ENCODE results near the gene RAPGEF4. TPM values are rescaled to one million over a fixed set of nuclear protein-coding genes. Genes with fewer than 3 reads are reported as not detected.
A peak's percentile ranks its signal among the peaks of the same experiment; 100 is the strongest.

RAPGEF4 gene
- total and polyA plus RNA-seq, 4 donors = 0.46 to 22.8 (median 3.9) TPM

DNA sequence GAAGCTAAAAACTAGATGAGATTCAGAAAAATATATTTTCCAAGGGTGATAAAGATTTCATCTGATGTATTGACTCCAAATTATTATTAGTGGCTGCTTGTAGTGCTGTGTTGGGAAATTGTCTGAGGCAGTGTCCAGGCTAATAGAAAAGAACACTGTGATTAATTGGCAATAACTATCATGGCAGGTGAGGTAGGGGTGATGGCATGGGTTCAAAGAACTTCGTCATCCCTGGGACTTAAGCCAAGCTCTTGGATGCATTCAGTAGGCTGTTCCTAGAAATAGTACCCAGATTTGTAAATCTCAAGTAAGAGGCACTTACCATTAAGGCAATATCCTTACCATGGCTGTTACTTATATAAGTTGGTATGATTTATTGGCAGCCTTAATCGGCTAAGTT, 13.2 kb upstream of the RAPGEF4 start:
- Histone ChIP-seq H3K27ac (ENCODE audit: low read depth in 1 of 2, low read length in 2 of 2) (no peak overlapping the region), H3K4me3 (ENCODE audit: low read length in 2 of 2) (no peak overlapping the region), H3K9me3 (ENCODE audit: control insufficient read depth, low read length) (peaks cover 1% of the 10 kb centered on the region), H3K36me3 (ENCODE audit: control insufficient read depth in 1 of 2, insufficient read depth in 2 of 2, low read length in 1 of 2) (no peaks in the 10 kb centered on the region), H3K4me1 (ENCODE audit: control insufficient read depth in 1 of 2, insufficient read depth in 2 of 2, low read length in 2 of 2) (no peaks in the 10 kb centered on the region), H3K27me3 (ENCODE audit: control insufficient read depth in 1 of 2, insufficient read depth in 2 of 2, low read length in 1 of 2) (no peaks in the 10 kb centered on the region)
- 39 to 44% methylated on average over 2 of the region's 2 CpGs for WGBS, 2 donors
- intact Hi-C loops (cut with DNase I) = no loop called here
- no peak for DNase-seq
- ATAC-seq (ENCODE audit: low FRiP score) = no peak

DNA sequence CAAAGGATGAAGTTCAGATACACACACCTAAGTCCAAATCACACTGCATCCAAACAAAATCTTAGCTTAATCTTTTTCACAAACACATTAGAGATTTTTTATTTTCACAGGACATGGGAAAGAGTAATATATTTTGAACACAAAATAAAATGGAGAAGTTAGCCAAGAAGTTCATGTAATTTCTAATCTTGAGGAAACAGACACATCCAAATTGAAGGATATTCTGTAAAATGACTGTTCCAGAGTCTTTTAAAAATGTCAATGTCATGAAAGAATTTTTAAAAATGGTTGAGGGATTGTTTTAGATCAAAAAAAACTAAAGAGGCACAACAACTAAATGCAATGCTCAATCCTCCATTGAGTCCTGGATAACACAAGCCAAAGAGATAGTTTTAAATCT, 12.4 kb upstream of the RAPGEF4 start:
- ATAC-seq (ENCODE audit: low FRiP score) = no peak
- Histone ChIP-seq H3K9me3 (ENCODE audit: control insufficient read depth, low read length) (peaks cover 1% of the 10 kb centered on the region), H3K27me3 (ENCODE audit: control insufficient read depth in 1 of 2, insufficient read depth in 2 of 2, low read length in 1 of 2) (no peaks in the 10 kb centered on the region), H3K4me3 (ENCODE audit: low read length in 2 of 2) (no peak overlapping the region), H3K4me1 (ENCODE audit: control insufficient read depth in 1 of 2, insufficient read depth in 2 of 2, low read length in 2 of 2) (no peaks in the 10 kb centered on the region), H3K27ac (ENCODE audit: low read depth in 1 of 2, low read length in 2 of 2) (no peak overlapping the region), H3K36me3 (ENCODE audit: control insufficient read depth in 1 of 2, insufficient read depth in 2 of 2, low read length in 1 of 2) (no peaks in the 10 kb centered on the region)
- no peak for DNase-seq
- intact Hi-C loops (cut with DNase I) = no loop called here

DNA sequence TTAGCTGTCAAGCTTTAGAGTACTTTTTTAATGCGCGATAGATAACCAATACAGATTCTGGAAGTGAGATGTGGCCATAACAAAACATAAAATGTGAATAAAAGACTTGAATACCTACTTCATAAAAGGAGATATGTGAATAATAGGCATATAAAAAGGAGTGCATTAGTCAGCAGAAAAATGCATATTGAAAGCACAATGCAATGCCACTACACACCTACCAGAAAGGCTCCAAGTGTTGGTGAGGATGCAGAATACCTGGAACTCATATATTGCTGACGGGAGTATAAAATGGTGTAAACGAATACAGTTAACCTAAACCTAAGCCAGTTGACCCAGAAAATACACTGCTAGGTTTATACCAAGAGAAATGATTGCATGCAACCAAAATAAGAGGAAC, 10.9 kb upstream of the RAPGEF4 start:
- H3K36me3 ChIP-seq (ENCODE audit: control insufficient read depth in 1 of 2, insufficient read depth in 2 of 2, low read length in 1 of 2) = no peaks in the 10 kb centered on the region

DNA sequence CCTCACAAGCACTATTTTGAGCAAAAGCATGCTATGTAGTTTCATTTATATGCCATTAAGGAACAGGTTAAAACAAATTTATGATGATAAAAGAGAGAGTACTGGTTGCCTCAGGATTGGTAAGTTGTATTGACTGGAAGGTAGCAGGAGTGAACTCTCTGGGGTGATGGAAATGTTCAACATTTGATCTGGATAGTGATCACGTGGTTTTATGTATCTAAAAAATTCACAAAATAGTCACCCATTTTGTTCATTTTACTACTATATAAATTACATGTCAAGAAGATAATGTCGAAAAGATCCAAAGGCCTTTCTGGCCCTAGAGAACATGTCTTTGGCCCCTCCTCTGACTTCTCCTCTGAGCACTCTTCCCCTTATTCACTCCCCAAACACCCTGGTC, 10.4 kb upstream of the RAPGEF4 start:
- Histone ChIP-seq H3K36me3 (ENCODE audit: control insufficient read depth in 1 of 2, insufficient read depth in 2 of 2, low read length in 1 of 2) (no peaks in the 10 kb centered on the region), H3K9me3 (ENCODE audit: control insufficient read depth, low read length) (peaks cover under 1% of the 10 kb centered on the region), H3K27me3 (ENCODE audit: control insufficient read depth in 1 of 2, insufficient read depth in 2 of 2, low read length in 1 of 2) (no peaks in the 10 kb centered on the region), H3K4me1 (ENCODE audit: control insufficient read depth in 1 of 2, insufficient read depth in 2 of 2, low read length in 2 of 2) (no peaks in the 10 kb centered on the region), H3K27ac (ENCODE audit: low read depth in 1 of 2, low read length in 2 of 2) (no peak overlapping the region), H3K4me3 (ENCODE audit: low read length in 2 of 2) (no peak overlapping the region)
- ATAC-seq (ENCODE audit: low FRiP score) (no peak), DNase-seq (no peak)
- 88 to 92% methylated on average over 2 of the region's 2 CpGs for WGBS, 2 donors
- intact Hi-C loops (cut with DNase I) = no loop called here

More for the DNA sequence above, 10.9 kb upstream of the RAPGEF4 start:
- Histone ChIP-seq H3K9me3 (ENCODE audit: control insufficient read depth, low read length) (peaks cover 1% of the 10 kb centered on the region), H3K4me1 (ENCODE audit: control insufficient read depth in 1 of 2, insufficient read depth in 2 of 2, low read length in 2 of 2) (no peaks in the 10 kb centered on the region), H3K4me3 (ENCODE audit: low read length in 2 of 2) (no peak overlapping the region), H3K27me3 (ENCODE audit: control insufficient read depth in 1 of 2, insufficient read depth in 2 of 2, low read length in 1 of 2) (no peaks in the 10 kb centered on the region), H3K27ac (ENCODE audit: low read depth in 1 of 2, low read length in 2 of 2) (no peak overlapping the region)
- no peak for DNase-seq
- intact Hi-C loops (cut with DNase I) = no loop called here
- ATAC-seq (ENCODE audit: low FRiP score) = no peak
- 93 to 95% methylated on average over 4 of the region's 4 CpGs for WGBS, 2 donors

DNA sequence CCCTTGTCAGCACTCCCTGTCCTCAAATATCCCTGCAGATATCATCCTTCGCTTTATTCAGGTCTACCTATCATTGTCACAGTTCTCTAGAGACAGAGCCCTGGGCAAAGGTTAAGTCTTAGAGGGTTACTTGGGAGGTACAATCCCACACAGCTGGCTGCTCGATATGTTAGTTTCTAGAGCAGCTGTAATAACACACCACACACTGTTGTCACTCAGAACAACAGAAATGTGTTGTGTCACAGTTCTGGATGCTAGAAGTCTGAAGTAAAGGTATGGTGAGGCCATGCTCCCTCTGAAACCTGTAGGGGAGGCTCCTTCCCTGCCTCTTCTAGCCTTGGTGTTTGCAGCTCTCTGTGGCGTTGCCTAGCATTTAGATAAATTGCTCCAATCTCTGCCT, 9.9 kb upstream of the RAPGEF4 start:
- Histone ChIP-seq H3K27me3 (ENCODE audit: control insufficient read depth in 1 of 2, insufficient read depth in 2 of 2, low read length in 1 of 2) (no peaks in the 10 kb centered on the region), H3K4me3 (ENCODE audit: low read length in 2 of 2) (no peak overlapping the region), H3K4me1 (ENCODE audit: control insufficient read depth in 1 of 2, insufficient read depth in 2 of 2, low read length in 2 of 2) (no peaks in the 10 kb centered on the region), H3K36me3 (ENCODE audit: control insufficient read depth in 1 of 2, insufficient read depth in 2 of 2, low read length in 1 of 2) (no peaks in the 10 kb centered on the region), H3K9me3 (ENCODE audit: control insufficient read depth, low read length) (no peaks in the 10 kb centered on the region), H3K27ac (ENCODE audit: low read depth in 1 of 2, low read length in 2 of 2) (no peak overlapping the region)
- intact Hi-C loops (cut with DNase I) = no loop called here
- WGBS, 2 donors = 73 to 91% methylated on average over 3 of the region's 3 CpGs
- DNase-seq = no peak
- ATAC-seq (ENCODE audit: low FRiP score) = no peak

DNA sequence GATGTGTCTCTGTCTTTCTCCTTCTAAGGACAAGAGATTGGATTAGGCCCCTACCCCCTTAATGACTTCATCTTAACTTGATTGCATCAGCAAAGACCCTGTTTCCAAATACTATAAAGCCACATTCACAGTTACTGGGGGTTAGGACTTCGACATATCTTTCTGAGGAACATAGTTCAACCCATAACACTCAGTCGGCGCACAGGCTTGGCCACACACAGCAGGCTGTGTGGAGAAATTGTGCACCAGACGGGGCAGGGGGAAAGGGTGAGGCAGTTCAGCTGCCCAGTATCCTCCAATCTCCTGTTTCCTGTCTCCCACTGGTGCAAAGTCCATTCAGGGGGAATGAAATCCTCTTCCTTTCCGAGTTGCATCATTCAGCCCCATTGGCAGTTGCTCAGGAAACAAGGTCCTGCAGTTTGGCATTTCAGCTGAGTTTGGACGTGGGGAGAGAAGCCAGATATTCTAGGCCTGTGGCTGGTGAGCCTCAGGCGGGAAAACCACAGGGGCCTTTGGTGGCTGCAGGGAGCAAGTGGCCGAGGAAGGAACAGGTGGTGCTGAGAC, 9.4 kb upstream of the RAPGEF4 start:
- WGBS, 2 donors = 82 to 88% methylated on average over 8 of the region's 8 CpGs
- H3K27ac ChIP-seq (ENCODE audit: low read depth in 1 of 2, low read length in 2 of 2) = no peak overlapping the region
- ATAC-seq (ENCODE audit: low FRiP score) (no peak), DNase-seq (no peak)
- H3K4me1 ChIP-seq (ENCODE audit: control insufficient read depth in 1 of 2, insufficient read depth in 2 of 2, low read length in 2 of 2) = no peaks in the 10 kb centered on the region
- H3K27me3 ChIP-seq (ENCODE audit: control insufficient read depth in 1 of 2, insufficient read depth in 2 of 2, low read length in 1 of 2) = no peaks in the 10 kb centered on the region
- no peaks in the 10 kb centered on the region for H3K36me3 ChIP-seq (ENCODE audit: control insufficient read depth in 1 of 2, insufficient read depth in 2 of 2, low read length in 1 of 2)
- no peak overlapping the region for H3K4me3 ChIP-seq (ENCODE audit: low read length in 2 of 2)
- H3K9me3 ChIP-seq (ENCODE audit: control insufficient read depth, low read length) = no peaks in the 10 kb centered on the region
- intact Hi-C loops (cut with DNase I) = no loop called here

DNA sequence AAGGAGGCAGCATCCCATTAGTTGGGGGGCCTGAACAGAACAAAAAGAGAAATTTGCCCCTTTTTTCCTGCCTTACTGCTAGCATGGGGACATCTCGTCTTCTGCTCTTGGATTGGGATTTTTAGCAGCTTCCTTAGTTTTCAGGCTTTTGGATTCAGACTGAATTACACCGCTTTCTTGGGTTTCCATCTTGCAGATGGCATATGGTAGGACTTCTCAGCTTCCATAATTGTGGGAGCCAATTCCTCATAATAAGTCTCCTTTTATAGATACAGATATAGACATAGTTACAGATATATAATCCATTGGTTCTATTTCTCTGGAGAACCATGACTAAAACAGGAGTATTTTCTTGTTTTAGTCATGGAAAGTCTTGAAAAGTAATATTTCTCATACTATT, 5.2 kb upstream of the RAPGEF4 start:
- ATAC-seq (ENCODE audit: low FRiP score) (no peak), DNase-seq (no peak)
- intact Hi-C loops (cut with DNase I) = no loop called here
- H3K4me1 ChIP-seq (ENCODE audit: control insufficient read depth in 1 of 2, insufficient read depth in 2 of 2, low read length in 2 of 2) = no peaks in the 10 kb centered on the region
- H3K4me3 ChIP-seq (ENCODE audit: low read length in 2 of 2) = no peak overlapping the region
- 96 to 99% methylated on average over 2 of the region's 2 CpGs for WGBS, 2 donors
- no peaks in the 10 kb centered on the region for H3K36me3 ChIP-seq (ENCODE audit: control insufficient read depth in 1 of 2, insufficient read depth in 2 of 2, low read length in 1 of 2)
- H3K9me3 ChIP-seq (ENCODE audit: control insufficient read depth, low read length) = no peaks in the 10 kb centered on the region
- H3K27ac ChIP-seq (ENCODE audit: low read depth in 1 of 2, low read length in 2 of 2) = no peak overlapping the region
- H3K27me3 ChIP-seq (ENCODE audit: control insufficient read depth in 1 of 2, insufficient read depth in 2 of 2, low read length in 1 of 2) = no peaks in the 10 kb centered on the region

DNA sequence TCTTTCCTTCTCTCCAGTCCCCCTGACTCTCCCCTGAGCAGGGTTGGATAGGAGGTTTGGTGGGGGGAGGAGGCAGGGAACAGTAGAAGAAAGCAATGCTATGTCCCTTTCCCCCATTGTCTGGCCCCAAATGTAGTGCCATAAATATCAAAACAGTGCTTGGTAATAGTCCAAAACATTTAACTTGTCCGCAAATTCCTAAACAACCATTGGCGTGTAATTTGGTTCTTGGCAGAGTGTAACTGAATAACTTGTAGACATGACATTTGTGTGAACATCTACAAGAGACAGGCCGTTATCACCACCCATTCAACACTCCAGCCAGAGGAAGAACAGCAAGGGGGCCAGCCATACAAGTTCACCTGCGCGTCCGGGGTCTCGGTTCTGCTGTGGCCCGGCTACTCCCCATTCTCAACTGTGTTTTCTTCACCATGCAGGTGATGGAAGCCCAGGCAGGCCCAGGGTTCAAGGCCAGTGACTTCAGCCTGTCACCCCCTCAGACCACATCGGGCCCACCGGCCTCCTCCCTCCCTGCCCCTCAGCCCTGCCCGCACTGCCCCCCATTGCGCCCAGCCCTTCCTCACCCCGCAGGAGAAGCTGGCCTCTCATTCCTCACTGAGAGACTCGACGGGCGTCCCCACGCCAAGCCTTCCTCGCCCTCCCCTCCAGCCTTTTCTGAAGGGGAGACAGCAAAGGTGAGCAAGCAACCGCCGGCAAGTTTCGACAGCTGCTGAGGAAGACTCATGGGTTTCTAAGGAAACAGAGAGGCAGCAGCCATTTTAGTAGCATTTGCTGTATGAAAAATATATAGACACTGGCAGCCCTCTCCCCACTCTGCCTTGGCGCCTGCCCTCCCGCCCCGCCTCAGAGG, 699 bp upstream of the RAPGEF4 start:
- ATAC-seq (ENCODE audit: low FRiP score) = no peak
- Histone ChIP-seq H3K9me3 (ENCODE audit: control insufficient read depth, low read length) (no peaks in the 10 kb centered on the region), H3K4me1 (ENCODE audit: control insufficient read depth in 1 of 2, insufficient read depth in 2 of 2, low read length in 2 of 2) (no peaks in the 10 kb centered on the region), H3K4me3 (ENCODE audit: low read length in 2 of 2) (peak overlapping the region; percentile 46 to 51), H3K27ac (ENCODE audit: low read depth in 1 of 2, low read length in 2 of 2) (no peak overlapping the region), H3K36me3 (ENCODE audit: control insufficient read depth in 1 of 2, insufficient read depth in 2 of 2, low read length in 1 of 2) (no peaks in the 10 kb centered on the region), H3K27me3 (ENCODE audit: control insufficient read depth in 1 of 2, insufficient read depth in 2 of 2, low read length in 1 of 2) (no peaks in the 10 kb centered on the region)
- WGBS, 2 donors = 34 to 40% methylated on average over 23 to 24 of the region's 24 CpGs
- no peak for DNase-seq
- intact Hi-C loops (cut with DNase I) = no loop called here

Measured in aorta (tissue), 5 donors.